ENCODE measurements around the gene VPS9D1. TPM values are rescaled to one million over a fixed set of nuclear protein-coding genes. Genes with fewer than 3 reads are reported as not detected.

VPS9D1 gene
- total RNA-seq, 1 donor from 2014 or later, result 11.3 TPM

DNA sequence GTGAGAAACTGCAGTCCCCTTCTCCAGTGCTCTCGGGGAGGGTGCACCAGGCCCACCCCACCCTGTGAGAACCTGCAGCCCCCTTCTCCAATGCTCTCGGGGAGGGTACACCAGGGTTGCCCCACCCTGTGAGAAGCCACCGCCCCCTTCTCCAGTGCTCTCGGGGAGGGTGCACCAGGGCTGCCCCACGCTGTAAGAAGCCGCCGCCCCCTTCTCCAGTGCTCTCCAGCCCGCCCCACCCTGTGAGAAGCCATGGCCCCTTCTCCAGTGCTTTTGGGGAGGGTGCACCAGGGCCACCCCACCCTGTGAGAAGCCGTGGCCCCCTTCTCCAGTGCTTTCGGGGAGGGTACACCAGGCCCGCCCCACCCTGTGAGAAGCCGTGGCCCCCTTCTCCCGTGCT is 50.9 kb downstream of the VPS9D1 start:
- Mint-ChIP-seq H3K4me3 (ENCODE audit: unreplicated experiment) (no peak overlapping the region), H3K27ac (ENCODE audit: unreplicated experiment) (no peak overlapping the region), H3K36me3 (ENCODE audit: low read depth, unreplicated experiment) (peaks cover 26% of the 10 kb centered on the region), H3K9me3 (ENCODE audit: unreplicated experiment) (peaks cover under 1% of the 10 kb centered on the region), H3K4me1 (ENCODE audit: low read depth, unreplicated experiment) (peaks cover 8% of the 10 kb centered on the region), H3K27me3 (ENCODE audit: low read depth, unreplicated experiment) (no peaks in the 10 kb centered on the region)
- no peak for FAIRE-seq
- DNase-seq (ENCODE audit: low read depth), result no peak
- Histone ChIP-seq H3K27me3 (ENCODE audit: insufficient read depth, low read length) (no peaks in the 10 kb centered on the region), H3K4me2 (ENCODE audit: low read length) (no peak overlapping the region), H3K4me3 (ENCODE audit: insufficient read depth, low read depth, low read length) (no peak overlapping the region), H3K9me3 (ENCODE audit: insufficient read depth, low read depth, low read length) (no peaks in the 10 kb centered on the region), H4K20me1 (ENCODE audit: insufficient read depth, low read length) (no peaks in the 10 kb centered on the region), H3K36me3 (ENCODE audit: insufficient read depth, low read length) (no peaks in the 10 kb centered on the region), H3K79me2 (ENCODE audit: insufficient read depth, low read length) (no peaks in the 10 kb centered on the region), H3K4me1 (ENCODE audit: insufficient read depth, low read length) (peaks cover 6% of the 10 kb centered on the region), H3K9ac (ENCODE audit: low read length) (no peak overlapping the region), H2AFZ (ENCODE audit: low read depth, low read length) (no peak overlapping the region), H3K27ac (ENCODE audit: low read depth, low read length) (no peak overlapping the region)
- TF ChIP-seq EZH2 (IDR thresholded peaks at IDR 0.05; ENCODE audit: insufficient read depth, low read length), result no peak

DNA sequence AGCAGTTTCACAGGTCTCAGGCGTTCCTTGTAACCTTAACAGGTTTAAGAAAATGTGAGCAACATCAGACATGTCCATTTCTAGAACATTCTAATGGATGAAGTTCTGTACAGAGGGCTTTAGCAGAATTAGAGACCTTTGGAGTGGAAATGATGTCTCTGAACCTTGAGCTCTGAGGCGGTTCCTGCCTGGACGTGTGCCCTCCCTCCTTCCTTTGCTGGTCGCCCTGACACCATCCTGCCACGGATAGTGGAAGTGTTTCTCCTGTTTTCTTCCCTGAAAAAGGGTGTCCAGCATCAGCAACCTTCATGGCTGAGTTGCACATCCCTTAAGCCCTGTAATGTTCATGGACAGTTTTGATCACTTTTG is 51.9 kb downstream of the VPS9D1 start:
- Histone ChIP-seq H2AFZ (ENCODE audit: low read depth, low read length) (no peak overlapping the region), H3K4me3 (ENCODE audit: insufficient read depth, low read depth, low read length) (no peak overlapping the region), H3K27me3 (ENCODE audit: insufficient read depth, low read length) (no peaks in the 10 kb centered on the region), H3K9me3 (ENCODE audit: insufficient read depth, low read depth, low read length) (no peaks in the 10 kb centered on the region), H3K4me1 (ENCODE audit: insufficient read depth, low read length) (peaks cover 6% of the 10 kb centered on the region), H3K27ac (ENCODE audit: low read depth, low read length) (no peak overlapping the region), H4K20me1 (ENCODE audit: insufficient read depth, low read length) (no peaks in the 10 kb centered on the region), H3K4me2 (ENCODE audit: low read length) (no peak overlapping the region), H3K36me3 (ENCODE audit: insufficient read depth, low read length) (no peaks in the 10 kb centered on the region), H3K9ac (ENCODE audit: low read length) (no peak overlapping the region), H3K79me2 (ENCODE audit: insufficient read depth, low read length) (no peaks in the 10 kb centered on the region)
- H3K36me3 Mint-ChIP-seq (ENCODE audit: low read depth, unreplicated experiment), result peaks cover 29% of the 10 kb centered on the region
- TF ChIP-seq EZH2 (IDR thresholded peaks at IDR 0.05; ENCODE audit: insufficient read depth, low read length), result no peak
- TF ChIP-seq, protein P1, sequence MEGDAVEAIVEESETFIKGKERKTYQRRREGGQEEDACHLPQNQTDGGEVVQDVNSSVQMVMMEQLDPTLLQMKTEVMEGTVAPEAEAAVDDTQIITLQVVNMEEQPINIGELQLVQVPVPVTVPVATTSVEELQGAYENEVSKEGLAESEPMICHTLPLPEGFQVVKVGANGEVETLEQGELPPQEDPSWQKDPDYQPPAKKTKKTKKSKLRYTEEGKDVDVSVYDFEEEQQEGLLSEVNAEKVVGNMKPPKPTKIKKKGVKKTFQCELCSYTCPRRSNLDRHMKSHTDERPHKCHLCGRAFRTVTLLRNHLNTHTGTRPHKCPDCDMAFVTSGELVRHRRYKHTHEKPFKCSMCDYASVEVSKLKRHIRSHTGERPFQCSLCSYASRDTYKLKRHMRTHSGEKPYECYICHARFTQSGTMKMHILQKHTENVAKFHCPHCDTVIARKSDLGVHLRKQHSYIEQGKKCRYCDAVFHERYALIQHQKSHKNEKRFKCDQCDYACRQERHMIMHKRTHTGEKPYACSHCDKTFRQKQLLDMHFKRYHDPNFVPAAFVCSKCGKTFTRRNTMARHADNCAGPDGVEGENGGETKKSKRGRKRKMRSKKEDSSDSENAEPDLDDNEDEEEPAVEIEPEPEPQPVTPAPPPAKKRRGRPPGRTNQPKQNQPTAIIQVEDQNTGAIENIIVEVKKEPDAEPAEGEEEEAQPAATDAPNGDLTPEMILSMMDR (IDR thresholded peaks at IDR 0.05; ENCODE audit: insufficient read depth, low read depth, low read length), result no peak
- no peak overlapping the region for H3K27ac Mint-ChIP-seq (ENCODE audit: unreplicated experiment)
- no peak for FAIRE-seq
- no peaks in the 10 kb centered on the region for H3K27me3 Mint-ChIP-seq (ENCODE audit: low read depth, unreplicated experiment)
- H3K9me3 Mint-ChIP-seq (ENCODE audit: unreplicated experiment), result peaks cover 3% of the 10 kb centered on the region
- peaks cover 8% of the 10 kb centered on the region for H3K4me1 Mint-ChIP-seq (ENCODE audit: low read depth, unreplicated experiment)
- no peak for DNase-seq (ENCODE audit: low read depth)
- no peak overlapping the region for H3K4me3 Mint-ChIP-seq (ENCODE audit: unreplicated experiment)

DNA sequence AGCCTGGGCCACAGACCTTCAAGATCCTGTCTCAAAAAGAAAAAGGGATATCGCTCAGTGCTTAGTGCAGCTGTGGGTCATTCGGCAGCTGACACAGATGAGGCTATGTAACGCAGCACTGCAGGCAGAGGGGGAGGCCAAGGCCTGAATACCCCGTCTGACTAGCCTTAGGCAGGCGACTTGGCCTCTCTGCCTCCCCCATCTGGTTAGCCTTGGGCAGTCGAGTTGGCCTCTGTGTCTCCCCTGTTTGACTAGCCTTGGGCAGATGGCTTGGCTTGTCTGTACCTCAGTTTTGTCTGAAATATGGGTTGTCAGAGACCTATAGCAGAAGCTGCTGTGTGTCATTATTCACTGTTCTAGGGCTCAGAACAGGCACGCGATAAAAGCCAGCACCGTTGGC is 53.1 kb downstream of the VPS9D1 start:
- Mint-ChIP-seq H3K36me3 (ENCODE audit: low read depth, unreplicated experiment) (peaks cover 31% of the 10 kb centered on the region), H3K4me1 (ENCODE audit: low read depth, unreplicated experiment) (peaks cover 8% of the 10 kb centered on the region), H3K4me3 (ENCODE audit: unreplicated experiment) (no peak overlapping the region), H3K9me3 (ENCODE audit: unreplicated experiment) (peaks cover 3% of the 10 kb centered on the region), H3K27ac (ENCODE audit: unreplicated experiment) (no peak overlapping the region), H3K27me3 (ENCODE audit: low read depth, unreplicated experiment) (no peaks in the 10 kb centered on the region)
- Histone ChIP-seq H4K20me1 (ENCODE audit: insufficient read depth, low read length) (no peaks in the 10 kb centered on the region), H3K9ac (ENCODE audit: low read length) (no peak overlapping the region), H3K27me3 (ENCODE audit: insufficient read depth, low read length) (no peaks in the 10 kb centered on the region), H3K4me3 (ENCODE audit: insufficient read depth, low read depth, low read length) (no peak overlapping the region), H3K4me2 (ENCODE audit: low read length) (no peak overlapping the region), H3K27ac (ENCODE audit: low read depth, low read length) (no peak overlapping the region), H3K79me2 (ENCODE audit: insufficient read depth, low read length) (no peaks in the 10 kb centered on the region), H3K9me3 (ENCODE audit: insufficient read depth, low read depth, low read length) (no peaks in the 10 kb centered on the region), H2AFZ (ENCODE audit: low read depth, low read length) (no peak overlapping the region), H3K36me3 (ENCODE audit: insufficient read depth, low read length) (peaks cover 3% of the 10 kb centered on the region), H3K4me1 (ENCODE audit: insufficient read depth, low read length) (peaks cover 6% of the 10 kb centered on the region)
- DNase-seq (ENCODE audit: low read depth), result no peak
- no peak for FAIRE-seq
- no peak for TF ChIP-seq EZH2 (IDR thresholded peaks at IDR 0.05; ENCODE audit: insufficient read depth, low read length)
- TF ChIP-seq, protein P1 (IDR thresholded peaks at IDR 0.05; ENCODE audit: insufficient read depth, low read depth, low read length), result no peak

Measured in astrocyte (in vitro differentiated cells and primary cell).